Activated naive CD8-positive, alpha-beta T cell treated with anti-CD3 and anti-CD28 coated beads for 36 hours (primary cell): ENCODE results near the gene VARS2. TPM values are rescaled to one million over a fixed set of nuclear protein-coding genes. Genes with fewer than 3 reads are reported as not detected.

Experiments used
- DNase-seq: peaks from one replicate; pipeline ENCODE4 v3.0.0; 2021
- H3K27ac Mint-ChIP-seq: one replicate; pipeline ENCODE4 v1.8.0; 2022; ENCODE audit warnings: mild to moderate bottlenecking, moderate library complexity, mixed read lengths
- H3K27me3 Mint-ChIP-seq: one replicate; pipeline ENCODE4 v1.8.0; 2022; ENCODE audit warnings: mild to moderate bottlenecking, mixed read lengths
- H3K36me3 Mint-ChIP-seq: one replicate; pipeline ENCODE4 v1.8.0; 2021; ENCODE audit warnings: mild to moderate bottlenecking, mixed read lengths
- H3K4me1 Mint-ChIP-seq: one replicate; pipeline ENCODE4 v1.8.0; 2021; ENCODE audit warnings: mixed read lengths
- H3K4me3 Mint-ChIP-seq: one replicate; pipeline ENCODE4 v1.8.0; 2022; ENCODE audit warnings: mild to moderate bottlenecking, moderate library complexity, mixed read lengths
- H3K9me3 Mint-ChIP-seq: one replicate; pipeline ENCODE4 v1.8.0; 2022; ENCODE audit warnings: mixed read lengths
- total RNA-seq, 2 experiments: library from RNA; stranded (reverse); gene quantifications; one replicate each; pipeline ENCODE4 v1.2.3, GENCODE V29; 2021

Gene VARS2
- total RNA-seq, 2 experiments from 2014 or later = 79.5 to 80.9 TPM

DNA sequence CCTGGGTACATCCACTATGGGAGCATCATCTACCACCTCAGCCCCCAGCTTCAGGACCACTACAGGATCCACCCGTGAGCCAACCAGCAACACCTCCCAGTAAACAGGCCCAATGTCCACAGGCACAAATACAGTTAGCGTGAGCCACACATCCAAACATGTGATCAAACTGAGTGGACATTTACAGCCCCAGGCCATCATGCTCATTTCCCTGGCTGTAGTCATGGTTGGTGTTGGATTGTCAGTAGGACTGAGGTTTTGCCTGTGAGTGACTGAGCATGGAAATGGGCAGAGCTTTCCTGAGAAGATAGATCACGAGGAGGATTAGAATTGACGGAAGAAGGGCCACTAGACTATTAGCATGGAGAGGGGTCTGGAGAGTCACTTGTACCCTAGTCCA lies 58.8 kb downstream of the VARS2 start:
- Mint-ChIP-seq H3K27ac (no peak overlapping the region), H3K27me3 (peaks cover under 1% of the 10 kb centered on the region), H3K4me1 (no peaks in the 10 kb centered on the region), H3K9me3 (no peaks in the 10 kb centered on the region), H3K36me3 (no peaks in the 10 kb centered on the region), H3K4me3 (no peak overlapping the region)
- DNase-seq = no peak

DNA sequence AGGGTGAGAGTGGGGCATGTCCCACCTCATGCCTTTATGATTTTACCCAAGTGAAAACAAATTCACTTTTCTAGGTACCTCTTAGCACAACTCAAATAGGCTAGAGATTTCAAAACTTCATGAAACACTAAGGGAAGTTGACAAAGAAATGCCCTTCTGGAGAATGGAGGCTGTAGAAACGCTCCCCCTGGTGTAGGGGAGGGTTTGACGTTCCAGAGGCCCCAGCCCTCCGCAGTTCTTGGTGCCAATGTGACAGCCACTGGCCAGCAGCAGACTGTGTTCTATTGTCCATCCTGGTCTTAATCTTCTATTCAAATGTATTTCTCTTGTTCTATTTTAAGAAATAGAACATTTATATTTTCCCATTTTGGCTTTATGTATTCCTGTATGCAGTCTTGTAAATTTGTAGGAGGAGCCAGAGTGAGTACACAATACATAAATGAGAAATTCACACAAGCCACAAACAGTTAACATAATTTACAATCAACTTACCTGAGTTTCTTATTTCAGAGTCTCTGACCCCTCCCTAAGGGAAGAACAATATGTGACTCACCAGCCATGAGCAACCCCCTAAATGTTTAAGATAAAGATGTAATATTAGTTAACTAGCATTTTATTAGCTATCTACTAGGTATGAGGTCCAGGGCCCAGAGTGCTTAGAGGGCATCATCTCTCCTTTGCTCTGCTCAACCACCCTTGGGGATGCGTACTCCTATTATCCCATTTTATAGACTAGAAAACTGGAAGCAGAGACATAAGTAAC lies 60.6 kb downstream of the VARS2 start:
- Mint-ChIP-seq H3K27ac (no peak overlapping the region), H3K4me3 (no peak overlapping the region), H3K36me3 (no peaks in the 10 kb centered on the region), H3K9me3 (no peaks in the 10 kb centered on the region), H3K4me1 (no peaks in the 10 kb centered on the region), H3K27me3 (peaks cover 7% of the 10 kb centered on the region)
- DNase-seq = no peak

Other genes starting within 250 kb of the VARS2 start
- 10 to 100 TPM; 40.4 to 42.1 TPM for gene DHX16, start 241.2 kb upstream of the VARS2 start, total RNA-seq
- 100 to 1,000 TPM; 102 to 106 TPM for gene PPP1R18, start 227.6 kb upstream of the VARS2 start, total RNA-seq
- 10 to 100 TPM; 19.7 to 20.2 TPM for gene NRM, start 223.3 kb upstream of the VARS2 start, total RNA-seq
- 10 to 100 TPM; 63.2 to 67.0 TPM for gene MDC1, start 197.0 kb upstream of the VARS2 start, total RNA-seq
- gene TUBB, start 193.9 kb upstream of the VARS2 start, total RNA-seq = 1,000 to 10,000 TPM; 1,515 to 1,538 TPM
- gene FLOT1, start 171.6 kb upstream of the VARS2 start, total RNA-seq = 100 to 1,000 TPM; 104 to 107 TPM
- gene IER3, start 169.7 kb upstream of the VARS2 start, total RNA-seq = 100 to 1,000 TPM; 295 to 310 TPM
- gene DDR1, start 29.7 kb upstream of the VARS2 start, total RNA-seq = 10 to 100 TPM; 12.0 to 13.7 TPM
- gene GTF2H4, start 6.0 kb upstream of the VARS2 start, total RNA-seq = 10 to 100 TPM; 44.5 to 46.4 TPM
- not detected for gene SFTA2, start 17.9 kb downstream of the VARS2 start, total RNA-seq
- gene MUCL3, start 26.7 kb downstream of the VARS2 start, total RNA-seq = not detected
- not detected for gene MUC21, start 69.5 kb downstream of the VARS2 start, total RNA-seq
- not detected for gene MUC22, start 96.2 kb downstream of the VARS2 start, total RNA-seq
- gene C6orf15, start 198.3 kb downstream of the VARS2 start, total RNA-seq = not detected
- gene PSORS1C1, start 200.6 kb downstream of the VARS2 start, total RNA-seq = under 1 TPM in 1 of 2 experiments, not detected in 1; 0.19 TPM
- gene CDSN, start 206.2 kb downstream of the VARS2 start, total RNA-seq = not detected
- gene PSORS1C2, start 224.8 kb downstream of the VARS2 start, total RNA-seq = not detected
- gene CCHCR1, start 243.6 kb downstream of the VARS2 start, total RNA-seq = 10 to 100 TPM; 43.0 to 46.6 TPM
- gene TCF19, start 244.4 kb downstream of the VARS2 start, total RNA-seq = 10 to 100 TPM; 86.1 to 89.8 TPM